HG02970 (cell line): ENCODE measurements around the gene SLC2A1.
"Not testable (repeated sequence)": the region's sequence is repeated elsewhere in the genome, so short reads cannot be mapped to it uniquely, and the experiment has no call there.

Source experiments
- ATAC-seq: cut with Tn5 transposase; IDR thresholded peaks from one replicate; pipeline ENCODE4 v1.9.1; 2021; ENCODE audit warnings: mild to moderate bottlenecking, moderate library complexity, moderate number of reproducible peaks; ENCODE audit not compliant: unreplicated experiment, low FRiP score

The SLC2A1 gene

DNA sequence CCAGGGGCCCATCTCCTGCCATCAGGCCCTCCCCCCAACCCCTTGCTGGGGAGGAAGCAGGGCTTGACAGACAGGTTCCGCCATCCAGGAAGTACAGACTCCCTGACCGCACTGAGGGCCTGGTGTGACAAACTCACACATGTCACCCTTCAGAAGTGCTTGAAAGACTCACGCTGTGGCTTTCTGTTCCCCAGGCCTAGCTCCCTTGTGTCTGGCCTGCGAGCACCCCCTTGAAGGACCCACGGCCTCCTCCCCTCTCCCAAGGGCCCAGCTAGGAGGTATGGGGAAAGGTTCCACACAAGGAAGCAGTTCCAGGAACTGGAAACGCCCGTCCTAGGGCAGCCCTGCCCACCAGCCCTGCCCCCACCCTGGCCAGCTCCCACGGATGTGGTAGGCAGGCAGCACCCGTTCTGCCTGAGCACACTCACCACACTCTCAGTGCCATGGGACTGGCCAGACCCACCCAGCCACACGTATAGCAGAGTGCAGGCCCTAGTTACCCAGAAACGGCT lies 26.7 kb downstream of the SLC2A1 start:
- ATAC-seq, result peak; percentile 41

GRCh38 chr1:42931108-42931539 lies 27.5 kb downstream of the SLC2A1 start:
- no peak for ATAC-seq

GRCh38 chr1:42930178-42931107 lies 28.2 kb downstream of the SLC2A1 start:
- ATAC-seq, result no peak

- ATAC-seq, result no peak
Measured at GRCh38 chr1:42929434-42930177, 29.1 kb downstream of the SLC2A1 start.

- no peak for ATAC-seq
Measured at GRCh38 chr1:42928859-42929258, 29.8 kb downstream of the SLC2A1 start.

- no peak for ATAC-seq
Measured at GRCh38 chr1:42927920-42928505, 30.7 kb downstream of the SLC2A1 start.

GRCh38 chr1:42927274-42927841 lies 31.3 kb downstream of the SLC2A1 start:
- ATAC-seq, result no peak

GRCh38 chr1:42926879-42927242 lies 31.8 kb downstream of the SLC2A1 start:
- no peak for ATAC-seq

DNA sequence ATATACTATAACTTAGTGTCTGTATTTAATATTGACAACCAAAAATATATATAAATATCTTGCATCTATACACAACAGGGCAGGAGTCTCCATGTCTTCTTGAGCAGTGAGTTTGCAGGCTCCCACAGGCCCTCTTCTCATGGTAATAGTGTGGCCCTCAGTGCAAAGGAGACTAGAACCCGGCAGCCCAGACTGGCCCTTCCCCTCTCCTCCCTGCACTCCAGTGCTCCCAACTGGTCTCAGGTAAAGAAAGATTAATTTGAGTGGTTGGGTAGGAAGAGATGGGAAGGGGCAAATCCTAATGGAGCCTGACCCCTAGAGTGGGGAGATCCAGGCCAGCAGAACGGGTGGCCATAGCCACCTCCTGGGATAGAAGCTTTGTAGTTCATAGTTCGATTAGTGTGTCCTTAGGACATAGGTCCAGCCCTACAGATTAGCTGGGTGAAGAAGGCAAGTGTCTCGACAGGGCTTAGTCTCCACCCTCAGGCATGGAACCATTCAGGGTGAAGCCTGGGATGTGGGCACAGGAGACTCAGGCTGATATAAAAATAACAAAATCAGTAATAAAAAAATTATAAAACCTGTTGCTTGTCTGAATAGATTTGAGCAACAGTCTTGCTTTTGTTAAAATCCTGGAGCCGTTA lies 32.3 kb downstream of the SLC2A1 start:
- no peak for ATAC-seq

- ATAC-seq, result no peak
Measured at GRCh38 chr1:42924851-42925760, 33.6 kb downstream of the SLC2A1 start.

GRCh38 chr1:42924082-42924850 lies 34.4 kb downstream of the SLC2A1 start:
- ATAC-seq, result peak; percentile 83

DNA sequence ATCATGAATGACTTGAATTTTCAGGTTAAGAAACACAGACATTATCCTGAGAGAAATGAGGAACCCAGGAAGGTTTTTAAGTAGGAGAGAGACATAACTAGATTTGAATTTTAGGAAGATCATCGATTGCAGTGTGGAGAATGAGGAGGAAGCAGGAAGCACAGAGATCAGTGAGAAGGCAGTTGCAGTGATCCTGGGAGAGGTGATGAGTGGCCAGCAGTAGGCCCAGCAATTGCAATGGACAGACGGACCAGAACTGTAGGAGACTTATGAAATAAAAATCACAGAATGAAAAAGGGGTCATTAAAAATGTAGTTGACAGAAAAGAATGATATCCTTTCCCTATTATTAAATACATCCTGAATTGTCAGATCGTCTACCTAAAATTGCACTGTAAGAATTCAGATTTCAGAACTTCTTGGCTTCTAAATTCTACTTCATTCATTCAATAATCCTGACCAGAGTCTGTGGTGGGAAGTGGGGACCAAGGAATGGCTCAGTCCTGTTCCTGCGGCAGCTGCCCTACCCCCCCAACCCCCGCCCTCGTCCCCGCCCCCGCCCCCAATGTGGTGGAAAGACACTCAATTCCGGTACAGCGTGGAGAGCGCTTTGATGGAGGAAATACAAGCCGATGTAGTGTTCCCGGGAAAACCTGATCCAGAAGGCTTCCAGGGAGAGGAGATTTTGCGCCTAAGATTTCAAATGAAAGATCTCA lies 35.1 kb downstream of the SLC2A1 start:
- ATAC-seq, result no peak

- ATAC-seq, result no peak
Measured at GRCh38 chr1:42922687-42923366, 35.8 kb downstream of the SLC2A1 start.

GRCh38 chr1:42921769-42922168 lies 36.9 kb downstream of the SLC2A1 start:
- no peak for ATAC-seq

- ATAC-seq, result not testable (repeated sequence)
Measured at GRCh38 chr1:42919651-42920050, 39.0 kb downstream of the SLC2A1 start.

GRCh38 chr1:42917241-42917495 lies 41.5 kb downstream of the SLC2A1 start:
- no peak for ATAC-seq

- no peak for ATAC-seq
Measured at GRCh38 chr1:42915456-42915855, 43.2 kb downstream of the SLC2A1 start.
